ENCODE measurements around the gene COL21A1. TPM values are rescaled to one million over a fixed set of nuclear protein-coding genes. Genes with fewer than 3 reads are reported as not detected.

The COL21A1 gene
- total RNA-seq, 1 experiment from 2014 or later = 1.8 TPM

- no CpG with 5 or more reads among the region's 1 CpG for WGBS (ENCODE audit: extremely low coverage, insufficient read length, low lambda C conversion rate)
- no peaks in the 10 kb centered on the region for H3K79me2 ChIP-seq (ENCODE audit: insufficient read depth, low read length)
- H3T11ph ChIP-seq (ENCODE audit: low read length) = no peak overlapping the region
- H3K4me1 ChIP-seq (ENCODE audit: insufficient read depth, low read length) = no peaks in the 10 kb centered on the region
- H3K9ac ChIP-seq (ENCODE audit: extremely low read depth, insufficient read length, low read length) = no peak overlapping the region
- no peak overlapping the region for H3K14ac ChIP-seq (ENCODE audit: insufficient read depth, low read length)
- H3K27ac ChIP-seq (ENCODE audit: insufficient read length, low read depth, low read length) = no peak overlapping the region
- Mint-ChIP-seq H3K27me3 (ENCODE audit: low read depth) (no peaks in the 10 kb centered on the region), H3K9me3 (no peaks in the 10 kb centered on the region), H3K4me1 (no peaks in the 10 kb centered on the region), H3K4me3 (no peak overlapping the region), H3K36me3 (ENCODE audit: insufficient read depth in 1 of 3, low read depth in 3 of 3) (no peaks in the 10 kb centered on the region), H3K27ac (no peak overlapping the region)
- H2BK5ac ChIP-seq (ENCODE audit: insufficient read length, low read length) = no peak overlapping the region
- DNase-seq = no peak
- H2BK120ac ChIP-seq (ENCODE audit: low read depth, low read length, poor library complexity, severe bottlenecking) = no peak overlapping the region
- H2BK20ac ChIP-seq (ENCODE audit: low read depth, low read length, poor library complexity, severe bottlenecking) = no peak overlapping the region
- H2AK5ac ChIP-seq (ENCODE audit: insufficient read length, low read length) = no peak overlapping the region
- H3K4ac ChIP-seq (ENCODE audit: low read depth, low read length) = no peak overlapping the region
- H3K9me3 ChIP-seq (ENCODE audit: control insufficient read depth, low read depth, low read length) = no peaks in the 10 kb centered on the region
- no peak overlapping the region for H3K4me2 ChIP-seq (ENCODE audit: insufficient read depth, insufficient read length, low read length)
- H4K5ac ChIP-seq (ENCODE audit: insufficient read length, low read depth, low read length) = no peak overlapping the region
- no peak overlapping the region for H2AFZ ChIP-seq (ENCODE audit: low read length)
- H2BK12ac ChIP-seq (ENCODE audit: insufficient read length, low read depth, low read length) = no peak overlapping the region
- no peak overlapping the region for H3K18ac ChIP-seq (ENCODE audit: insufficient read length, low read depth, low read length)
- no peaks in the 10 kb centered on the region for H3K27me3 ChIP-seq (ENCODE audit: insufficient read depth, low read length)
- H3K79me1 ChIP-seq (ENCODE audit: insufficient read depth, low read depth, low read length, poor library complexity, severe bottlenecking) = no peaks in the 10 kb centered on the region
- no peak overlapping the region for H2BK15ac ChIP-seq (ENCODE audit: low read depth, low read length)
- TF ChIP-seq, protein P1, sequence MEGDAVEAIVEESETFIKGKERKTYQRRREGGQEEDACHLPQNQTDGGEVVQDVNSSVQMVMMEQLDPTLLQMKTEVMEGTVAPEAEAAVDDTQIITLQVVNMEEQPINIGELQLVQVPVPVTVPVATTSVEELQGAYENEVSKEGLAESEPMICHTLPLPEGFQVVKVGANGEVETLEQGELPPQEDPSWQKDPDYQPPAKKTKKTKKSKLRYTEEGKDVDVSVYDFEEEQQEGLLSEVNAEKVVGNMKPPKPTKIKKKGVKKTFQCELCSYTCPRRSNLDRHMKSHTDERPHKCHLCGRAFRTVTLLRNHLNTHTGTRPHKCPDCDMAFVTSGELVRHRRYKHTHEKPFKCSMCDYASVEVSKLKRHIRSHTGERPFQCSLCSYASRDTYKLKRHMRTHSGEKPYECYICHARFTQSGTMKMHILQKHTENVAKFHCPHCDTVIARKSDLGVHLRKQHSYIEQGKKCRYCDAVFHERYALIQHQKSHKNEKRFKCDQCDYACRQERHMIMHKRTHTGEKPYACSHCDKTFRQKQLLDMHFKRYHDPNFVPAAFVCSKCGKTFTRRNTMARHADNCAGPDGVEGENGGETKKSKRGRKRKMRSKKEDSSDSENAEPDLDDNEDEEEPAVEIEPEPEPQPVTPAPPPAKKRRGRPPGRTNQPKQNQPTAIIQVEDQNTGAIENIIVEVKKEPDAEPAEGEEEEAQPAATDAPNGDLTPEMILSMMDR (conservative IDR thresholded peaks at IDR 0.05) = no peak
- no peaks in the 10 kb centered on the region for H4K20me1 ChIP-seq (ENCODE audit: control insufficient read depth, insufficient read depth, insufficient read length)
- H4K91ac ChIP-seq (ENCODE audit: insufficient read length, low read depth, low read length) = no peak overlapping the region
- no peak overlapping the region for H3K56ac ChIP-seq (ENCODE audit: insufficient read length, low read depth, low read length)
- no peak overlapping the region for H4K8ac ChIP-seq (replicated peaks; ENCODE audit: insufficient read length, low read depth, low read length)
- no peaks in the 10 kb centered on the region for H3K23me2 ChIP-seq (ENCODE audit: insufficient read length, low read depth, low read length, poor library complexity, severe bottlenecking)
- H3K23ac ChIP-seq (ENCODE audit: insufficient read length, low read depth, low read length) = no peak overlapping the region
These were observed 12.1 kb downstream of the COL21A1 start for GRCh38 chr6:56235245-56235644.
